PC-9 (cell line): ENCODE results near the gene EMP2. TPM values are rescaled to one million over a fixed set of nuclear protein-coding genes. Genes with fewer than 3 reads are reported as not detected.
A peak's percentile ranks its signal among the peaks of the same experiment; 100 is the strongest.
"Not testable (repeated sequence)": the region's sequence is repeated elsewhere in the genome, so short reads cannot be mapped to it uniquely, and the experiment has no call there.

Experiments
- BruUV-seq: library from RNA; stranded (reverse); fragments of 400-500 nt; replicated peaks from 2 replicates; lab custom pipeline; 2021; lab: Mats Ljungman, UMichigan
- CTCF ChIA-PET: fragments of 300-600 bp; sonication (Branson Sonifier 250); formaldehyde crosslinking; loops from one replicate; lab custom pipeline; 2022; ENCODE audit warnings: antibody characterized with exemption; lab: Charles Lee
- POLR2A ChIA-PET: fragments of 300-600 bp; sonication (Branson Sonifier 250); formaldehyde crosslinking; loops from one replicate; lab custom pipeline; 2022; ENCODE audit warnings: antibody characterized with exemption; ENCODE audit not compliant: unreplicated experiment; lab: Charles Lee
- DNase-seq, 2 experiments: peaks; one replicate each; pipeline versions ENCODE4 v3.0.0 to v3.0.0-alpha.2; 2015 to 2022; ENCODE audit warnings: mixed read lengths in 1 of 2
- H2AFZ ChIP-seq: fragments of 200-600 bp; sonication (generic); 2 replicates; pipeline ENCODE4 v1.8.1; 2017; ENCODE audit warnings: antibody characterized with exemption
- H3F3A ChIP-seq: fragments of 200-600 bp; sonication (generic); 2 replicates; pipeline ENCODE4 v1.8.1; 2017; ENCODE audit warnings: antibody characterized with exemption, mild to moderate bottlenecking, low read depth; ENCODE audit not compliant: insufficient read depth
- H3K27ac ChIP-seq: fragments of 200-600 bp; sonication (generic); 2 replicates; pipeline ENCODE4 v1.6.1; 2016; ENCODE audit warnings: mixed run types
- H3K27me3 ChIP-seq: fragments of 200-600 bp; sonication (generic); 2 replicates; pipeline ENCODE4 v1.6.1; 2016; ENCODE audit warnings: low read depth, mixed run types; ENCODE audit not compliant: insufficient read depth
- H3K36me3 ChIP-seq: fragments of 200-600 bp; sonication (generic); 2 replicates; pipeline ENCODE4 v1.6.1; 2016; ENCODE audit warnings: low read depth, mixed run types
- H3K4me1 ChIP-seq: fragments of 200-600 bp; sonication (generic); replicated peaks from 2 replicates; pipeline ENCODE4 v1.6.1; 2016; ENCODE audit warnings: mixed run types; ENCODE audit not compliant: insufficient read depth
- H3K4me2 ChIP-seq: fragments of 200-600 bp; sonication (generic); 2 replicates; pipeline ENCODE4 v1.6.1; 2017; ENCODE audit warnings: mixed run types
- H3K4me3 ChIP-seq: fragments of 200-600 bp; sonication (generic); 2 replicates; pipeline ENCODE4 v1.6.1; 2016; ENCODE audit warnings: mixed run types
- H3K79me2 ChIP-seq: fragments of 200-600 bp; sonication (generic); 2 replicates; pipeline ENCODE4 v1.6.1; 2017; ENCODE audit warnings: low read depth, mixed run types
- H3K9me2 ChIP-seq: fragments of 200-600 bp; sonication (generic); 2 replicates; pipeline ENCODE4 v1.8.1; 2017; ENCODE audit warnings: mild to moderate bottlenecking; ENCODE audit not compliant: insufficient read depth
- H3K9me3 ChIP-seq: fragments of 200-600 bp; sonication (generic); 2 replicates; pipeline ENCODE4 v1.8.1; 2016; ENCODE audit warnings: low read depth; ENCODE audit not compliant: insufficient read depth
- H4K20me1 ChIP-seq: fragments of 200-600 bp; sonication (generic); 2 replicates; pipeline ENCODE4 v1.8.1; 2017; ENCODE audit not compliant: insufficient read depth
- CTCF ChIP-seq: fragments of 200-600 bp; sonication (generic); conservative IDR thresholded peaks from 2 replicates; pipeline ENCODE4 v1.6.1; 2017; ENCODE audit warnings: mixed run types, antibody characterized with exemption, mild to moderate bottlenecking, moderate library complexity
- EZH2 ChIP-seq: fragments of 200-600 bp; sonication (generic); IDR thresholded peaks from 2 replicates; pipeline ENCODE4 v1.8.0; 2017; ENCODE audit warnings: antibody characterized with exemption, low read depth
- intact Hi-C: fragments of 100-400 bp; cut with micrococcal nuclease; formaldehyde crosslinking; loops from one replicate; pipeline ENCODE4 v1.10.0; 2022; ENCODE audit not compliant: unreplicated experiment
- total RNA-seq: library from RNA; stranded (reverse); gene quantifications from 2 replicates; pipeline ENCODE4 v1.2.3, GENCODE V29; 2021

EMP2 gene
- total RNA-seq, 1 experiment from 2014 or later: 137 TPM

- H3K27me3 ChIP-seq: no peaks in the 10 kb centered on the region
- no peaks in the 10 kb centered on the region for H3K79me2 ChIP-seq
- no peak overlapping the region for H3K4me3 ChIP-seq
- POLR2A ChIA-PET: no interaction called here
- intact Hi-C loops: no loop called here
- H3K4me2 ChIP-seq: no peak overlapping the region
- CTCF ChIA-PET: interaction anchor here (0.6 kb wide), 2 partner anchors 15 to 1371 kb away, joined by 3 to 4 read pairs; no protein-coding TSS in a partner anchor
- no peak for DNase-seq
- H3K27ac ChIP-seq: no peak overlapping the region
- H3K4me1 ChIP-seq: peaks cover 10% of the 10 kb centered on the region
- H2AFZ ChIP-seq: no peak overlapping the region
- no peaks in the 10 kb centered on the region for H4K20me1 ChIP-seq
- TF ChIP-seq CTCF (no peak), EZH2 (no peak)
- no peaks in the 10 kb centered on the region for H3K36me3 ChIP-seq
- no peaks in the 10 kb centered on the region for H3K9me2 ChIP-seq
- peaks cover 5% of the 10 kb centered on the region; the same call in 1 of the 2 replicates for H3F3A ChIP-seq
- no TSS peak for BruUV-seq
- H3K9me3 ChIP-seq: no peaks in the 10 kb centered on the region
These were observed 70.1 kb downstream of the EMP2 start for GRCh38 chr16:10510279-10510678.

GRCh38 chr16:10509534-10510025 is 70.8 kb downstream of the EMP2 start:
- no peaks in the 10 kb centered on the region for H3F3A ChIP-seq
- H3K27me3 ChIP-seq: no peaks in the 10 kb centered on the region
- no TSS peak for BruUV-seq
- ChIA-PET CTCF (interaction anchor here (0.6 to 0.7 kb wide), 2 partner anchors 672 to 1624 kb away, joined by 3 read pairs; no protein-coding TSS in a partner anchor), POLR2A (interaction anchor here (0.7 kb wide), 1 partner anchor 298 kb away, joined by 3 read pairs; no protein-coding TSS in a partner anchor)
- intact Hi-C loops: loop anchor here (1.0 to 10.0 kb wide), 6 partner anchors 197 to 1942 kb away; no protein-coding TSS in a partner anchor
- peaks cover 4% of the 10 kb centered on the region; the same call in 1 of the 2 replicates for H3K4me1 ChIP-seq
- H3K4me3 ChIP-seq: no peak overlapping the region
- H2AFZ ChIP-seq: no peak overlapping the region
- DNase-seq: peak; percentile 46 to 61
- no peaks in the 10 kb centered on the region for H3K36me3 ChIP-seq
- no peaks in the 10 kb centered on the region for H3K79me2 ChIP-seq
- H3K27ac ChIP-seq: no peak overlapping the region
- no peaks in the 10 kb centered on the region for H3K9me3 ChIP-seq
- H3K4me2 ChIP-seq: no peak overlapping the region
- no peaks in the 10 kb centered on the region for H4K20me1 ChIP-seq
- H3K9me2 ChIP-seq: no peaks in the 10 kb centered on the region
- TF ChIP-seq EZH2: no peak
- TF ChIP-seq CTCF: peak; percentile 88

GRCh38 chr16:10505286-10505685 is 75.1 kb downstream of the EMP2 start:
- DNase-seq, BruUV-seq, H3K79me2 ChIP-seq, CTCF ChIA-PET, POLR2A ChIA-PET, H3K27ac ChIP-seq, H3K4me1 ChIP-seq, H3K36me3 ChIP-seq, H3F3A ChIP-seq, H3K4me3 ChIP-seq, H3K4me2 ChIP-seq, H4K20me1 ChIP-seq, H2AFZ ChIP-seq, H3K9me2 ChIP-seq, H3K9me3 ChIP-seq, H3K27me3 ChIP-seq: not testable (repeated sequence)
- intact Hi-C loops: loop anchor here (5.0 to 10.0 kb wide), 2 partner anchors 193 to 1250 kb away; no protein-coding TSS in a partner anchor
